HPDE6-E6E7 (cell line): ENCODE measurements around the gene GTF3C4.

Source experiments
- DNase-seq: peaks from one replicate; pipeline ENCODE4 v3.0.0; 2011; ENCODE audit warnings: missing footprints; ENCODE audit errors: extremely low spot score

The GTF3C4 gene

DNA sequence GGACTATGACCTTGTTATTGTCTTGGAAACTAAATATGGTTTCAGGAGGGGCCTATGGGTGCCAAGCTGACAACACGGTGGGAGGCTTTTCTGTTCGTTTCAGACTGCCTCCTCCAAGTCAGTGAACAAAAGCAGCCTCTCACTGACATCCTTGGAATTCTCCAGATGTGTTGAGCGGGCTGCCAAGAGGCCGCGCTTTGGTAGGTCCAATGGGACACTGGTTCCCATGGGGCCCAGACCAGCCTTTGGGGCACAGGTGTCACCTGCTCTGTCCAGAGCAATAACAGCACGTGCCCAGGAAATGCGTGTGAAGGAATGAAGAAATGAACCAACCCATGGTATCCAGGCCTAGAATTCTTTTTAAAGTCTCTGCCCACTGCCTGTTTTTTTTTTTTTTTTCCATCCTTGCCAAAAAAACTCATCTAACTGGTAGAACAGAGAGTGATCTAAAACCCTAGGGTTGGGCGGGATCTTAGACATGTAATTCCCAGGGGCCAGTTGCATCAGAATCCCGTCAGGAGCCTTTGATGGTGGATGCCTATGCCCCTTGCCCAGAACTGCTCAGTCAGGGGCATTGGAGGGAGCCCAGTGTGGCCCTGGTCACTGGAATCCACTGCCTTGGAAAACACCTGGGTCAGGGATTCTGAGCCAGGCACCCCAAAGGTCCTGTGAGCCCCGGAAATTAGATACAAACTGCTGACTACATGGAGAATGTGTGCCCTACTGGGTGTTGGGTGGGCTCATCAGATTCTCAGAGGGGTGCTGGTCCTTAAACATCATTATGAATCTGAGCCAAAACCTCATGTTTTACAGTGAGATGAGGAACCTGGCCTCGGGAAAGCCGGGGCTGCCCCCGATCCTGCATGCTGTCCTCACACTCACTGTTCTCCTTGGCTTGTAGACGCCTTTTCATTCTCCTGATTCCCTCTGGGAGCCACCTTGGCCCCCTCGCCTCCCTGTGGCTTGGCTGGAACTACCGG, 60.1 kb downstream of the GTF3C4 start:
- DNase-seq = no peak

GRCh38 chr9:132731230-132731629, 61.0 kb downstream of the GTF3C4 start:
- no peak for DNase-seq

DNA sequence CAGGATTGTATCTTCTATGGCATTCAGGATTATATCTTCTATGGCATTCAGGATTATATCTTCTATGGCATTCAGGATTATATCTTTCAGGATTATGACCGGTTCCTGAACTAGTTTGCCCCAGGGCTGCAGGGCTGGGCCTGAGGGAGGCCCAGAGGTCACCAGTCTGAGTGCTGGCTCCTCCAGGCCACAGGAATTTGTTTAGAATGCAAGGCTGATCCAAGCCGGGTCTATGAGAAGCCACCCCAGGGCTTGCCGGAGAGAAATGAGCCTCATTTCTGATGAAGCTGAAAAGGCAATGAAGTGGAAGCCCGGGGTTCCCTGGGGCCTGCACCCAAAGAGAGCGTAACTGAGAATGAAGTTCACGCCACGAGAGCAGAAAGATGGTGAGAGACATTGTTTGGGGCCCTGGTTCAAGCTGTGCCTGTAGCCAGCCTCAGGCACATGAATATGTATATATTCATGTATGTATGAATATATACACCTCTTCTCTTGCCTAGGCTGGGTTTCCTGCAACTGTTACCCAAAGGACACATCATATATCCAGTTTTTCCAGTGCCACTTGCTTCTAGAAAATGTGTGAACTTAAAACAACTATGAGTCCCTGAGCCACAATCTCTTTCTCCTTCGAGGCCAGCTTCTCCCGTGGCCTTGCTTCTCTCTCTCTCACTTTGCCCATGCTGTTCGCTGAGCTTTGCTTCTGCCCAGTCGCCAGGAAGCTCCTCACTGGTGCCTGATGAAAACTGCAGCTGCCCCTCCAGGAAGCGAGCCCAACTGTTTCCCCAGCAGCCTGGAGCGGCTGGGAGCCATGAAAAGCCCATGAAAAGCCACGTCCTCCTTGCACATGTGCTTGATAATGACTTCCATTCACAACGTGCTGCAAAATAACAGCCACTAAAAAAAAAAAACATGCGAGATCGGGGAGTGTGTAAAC, 62.3 kb downstream of the GTF3C4 start:
- no peak for DNase-seq

DNA sequence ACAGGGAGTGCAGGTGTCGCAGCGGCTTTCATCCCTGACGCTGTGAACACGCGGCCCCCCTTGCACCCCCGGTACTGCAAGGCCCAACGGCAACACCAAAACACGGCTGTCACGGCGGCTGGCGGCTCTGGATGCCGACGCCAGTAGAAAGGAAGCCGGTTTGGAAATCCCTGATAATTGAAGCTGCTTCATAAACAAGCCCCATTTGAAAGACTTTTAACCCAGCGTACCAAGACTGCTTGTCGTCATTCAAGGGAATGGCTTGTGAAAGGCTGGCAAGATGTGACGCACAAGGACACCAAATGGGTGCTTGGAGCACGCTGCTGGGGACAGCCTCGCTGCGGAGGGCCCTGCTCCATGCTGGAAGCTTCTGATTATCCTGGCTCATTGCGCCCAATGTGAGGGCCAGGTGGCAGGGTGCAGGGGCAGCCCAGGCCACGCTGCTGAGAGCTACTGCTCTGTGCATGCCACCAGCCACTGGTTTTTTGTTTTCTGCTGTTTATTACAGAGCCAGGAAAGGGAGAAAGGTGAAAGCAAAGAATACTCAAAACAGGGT, 63.1 kb downstream of the GTF3C4 start:
- no peak for DNase-seq

- DNase-seq = no peak
Measured at GRCh38 chr9:132739710-132740310, 69.5 kb downstream of the GTF3C4 start.

DNA sequence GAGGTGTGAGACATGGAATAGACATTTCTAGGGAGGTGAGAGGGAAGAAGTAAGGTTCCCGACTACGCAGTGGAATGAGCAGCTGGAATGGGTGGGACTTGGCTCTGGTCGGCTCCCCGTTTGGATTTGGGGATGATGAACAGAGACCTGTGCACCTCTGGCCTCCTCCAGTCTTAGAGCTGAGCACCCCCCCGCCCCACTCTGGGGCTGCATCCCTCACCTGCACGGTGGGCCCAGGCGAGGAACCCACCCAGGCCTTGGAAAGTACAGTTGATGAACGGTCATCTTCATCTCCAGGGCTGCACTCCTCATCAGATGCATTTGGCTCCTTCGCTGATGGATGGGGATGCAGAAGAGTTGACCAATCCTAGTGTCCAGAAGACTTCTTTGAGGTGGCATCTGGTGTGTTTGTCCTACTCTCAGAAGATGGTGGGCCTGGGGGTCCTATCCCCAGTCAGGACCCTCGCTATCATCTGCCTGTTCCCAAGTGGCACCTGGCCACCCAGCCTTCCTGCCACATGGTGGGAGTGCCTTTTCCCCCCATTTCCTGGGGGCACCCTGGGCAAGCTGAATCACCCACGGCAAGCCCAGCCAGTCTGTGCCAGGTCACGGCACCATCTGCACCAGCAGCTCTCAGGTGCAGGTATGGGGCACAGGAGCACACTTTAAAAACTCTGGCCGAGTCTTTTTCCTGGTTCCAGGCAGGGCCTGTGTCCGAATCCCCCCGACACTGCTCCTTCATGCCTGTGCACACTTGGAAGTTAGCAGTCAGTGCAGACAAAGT, 70.5 kb downstream of the GTF3C4 start:
- no peak for DNase-seq

GRCh38 chr9:132742821-132743311, 72.6 kb downstream of the GTF3C4 start:
- no peak for DNase-seq

- DNase-seq = no peak
Measured at GRCh38 chr9:132743931-132744479, 73.7 kb downstream of the GTF3C4 start.
